Neural progenitor cell (in vitro differentiated cells): Measurements from ENCODE around the gene NSUN7.

Experiments used
- CTCF ChIP-seq: fragments of 200-600 bp; sonication (generic); IDR thresholded peaks from 2 replicates; pipeline ENCODE4 v1.5.1; 2017; ENCODE audit warnings: antibody characterized with exemption, mild to moderate bottlenecking
- EZH2 ChIP-seq: fragments of 200-600 bp; sonication (generic); IDR thresholded peaks from 2 replicates; pipeline ENCODE4 v1.6.1; 2017; ENCODE audit warnings: antibody characterized with exemption, mild to moderate bottlenecking, moderate library complexity

GRCh38 chr4:40808926-40809457, 59.2 kb downstream of the NSUN7 start:
- TF ChIP-seq EZH2 (no peak), CTCF (no peak)
